ENCODE data around the gene NFKB1. TPM values are rescaled to one million over a fixed set of nuclear protein-coding genes. Genes with fewer than 3 reads are reported as not detected.

The NFKB1 gene
- total and polyA plus RNA-seq, 5 experiments from 2014 or later: 27.5 to 101 (median 82.2) TPM

DNA sequence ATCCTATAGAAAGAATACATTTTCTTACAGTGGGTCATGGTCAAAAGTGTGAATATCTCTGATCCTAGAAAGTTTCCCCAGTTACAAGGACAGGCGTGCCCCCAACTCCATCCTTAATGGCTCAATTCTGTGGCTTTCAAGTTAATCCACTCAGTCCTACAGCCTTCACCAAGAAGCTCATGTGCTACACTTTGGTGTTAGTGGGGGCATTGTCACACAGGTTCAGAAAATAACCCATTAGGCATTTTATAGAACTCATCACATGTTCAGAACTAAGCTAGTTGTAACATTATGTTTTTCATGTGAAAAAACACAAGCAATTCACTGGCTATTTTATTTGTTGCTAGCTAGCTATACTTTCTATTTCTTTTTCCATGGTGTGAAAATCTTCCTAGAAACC is 20.4 kb downstream of the NFKB1 start:
- H3K36me3 Mint-ChIP-seq: peaks cover 7 to 25% (median 12%) of the 10 kb centered on the region in 3 donors
- H3K27ac Mint-ChIP-seq: peak overlapping the region; percentile 57 to 93 (median 82)
- H3K4me1 Mint-ChIP-seq: peaks cover 52 to 89% (median 81%) of the 10 kb centered on the region in 4 donors
- POLR2A ChIA-PET: interaction anchor here (0.6 kb wide), 1 partner anchor 21 kb away, joined by 4 read pairs; no protein-coding TSS in a partner anchor
- peaks cover under 1 to 7% (median 5%) of the 10 kb centered on the region in 9 donors for H3K9me3 Mint-ChIP-seq
- DNase-seq: no peak
- ATAC-seq: no peak
- no peaks in the 10 kb centered on the region for H3K27me3 Mint-ChIP-seq
- H3K4me3 Mint-ChIP-seq: peak overlapping the region in 7 of 10 donors; percentile 18 to 64 (median 31)

DNA sequence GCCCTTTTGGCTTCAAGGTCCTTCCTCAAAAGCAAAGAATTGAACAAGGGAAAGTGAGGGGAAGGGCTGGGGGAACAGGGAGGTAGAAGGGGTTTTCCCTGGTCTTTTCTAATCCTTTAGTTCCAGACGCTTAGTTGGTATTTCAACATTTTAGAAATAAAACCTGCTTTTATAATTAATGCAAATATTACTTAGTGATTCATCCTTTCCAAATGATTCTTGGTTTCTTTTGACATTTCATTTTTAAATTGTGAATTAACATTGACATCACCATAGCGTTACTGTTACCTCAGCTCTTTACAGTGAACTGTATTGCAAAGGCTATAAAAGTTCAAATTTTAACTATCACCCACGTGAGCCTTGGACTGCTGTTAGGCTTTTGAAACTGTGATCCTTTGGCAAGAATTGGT is 20.9 kb downstream of the NFKB1 start:
- POLR2A ChIA-PET: interaction anchor here (0.6 kb wide), 1 partner anchor 22 kb away, joined by 4 read pairs; no protein-coding TSS in a partner anchor
- Mint-ChIP-seq H3K9me3 (peaks cover 0 to 2% (median under 1%) of the 10 kb centered on the region in 9 donors), H3K4me1 (peaks cover 50 to 91% (median 80%) of the 10 kb centered on the region in 4 donors), H3K36me3 (peaks cover 3 to 20% (median 8%) of the 10 kb centered on the region in 3 donors), H3K4me3 (peak overlapping the region in 8 of 10 donors; percentile 24 to 70 (median 55)), H3K27me3 (no peaks in the 10 kb centered on the region), H3K27ac (peak overlapping the region; percentile 59 to 93 (median 84))
- no peak for ATAC-seq
- DNase-seq: no peak

DNA sequence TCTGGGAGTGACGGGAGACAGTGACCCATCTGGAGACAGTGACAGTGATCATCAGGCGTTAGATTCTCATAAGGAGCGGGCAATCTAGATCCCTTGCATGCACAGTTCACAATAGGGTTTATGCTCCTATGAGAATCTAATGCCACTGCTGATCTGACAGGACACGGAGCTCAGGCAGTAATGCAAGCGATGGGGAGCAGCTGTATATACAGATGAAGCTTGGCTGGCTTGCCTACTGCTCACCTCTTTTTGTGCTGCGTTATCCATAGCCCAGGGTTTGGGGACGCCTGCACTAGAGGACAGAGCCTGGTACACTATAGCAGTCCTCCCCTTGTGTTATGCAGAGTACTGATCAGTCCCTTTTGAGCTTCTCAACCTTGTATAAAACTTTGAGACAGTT is 23.5 kb downstream of the NFKB1 start:
- Mint-ChIP-seq H3K27ac (peak overlapping the region; percentile 8 to 90 (median 82)), H3K27me3 (no peaks in the 10 kb centered on the region), H3K4me1 (peaks cover 50 to 94% (median 79%) of the 10 kb centered on the region in 4 donors), H3K4me3 (peak overlapping the region in 5 of 10 donors; percentile 17 to 57 (median 39)), H3K9me3 (no peaks in the 10 kb centered on the region), H3K36me3 (peaks cover 2 to 21% (median 5%) of the 10 kb centered on the region in 3 donors)
- DNase-seq (no peak), ATAC-seq (no peak)
- POLR2A ChIA-PET: interaction anchor here (0.6 to 2.6 kb wide), 4 partner anchors 8 to 480 kb away, joined by 3 to 13 read pairs (median 4); partner anchors contain the start of gene NFKB1

DNA sequence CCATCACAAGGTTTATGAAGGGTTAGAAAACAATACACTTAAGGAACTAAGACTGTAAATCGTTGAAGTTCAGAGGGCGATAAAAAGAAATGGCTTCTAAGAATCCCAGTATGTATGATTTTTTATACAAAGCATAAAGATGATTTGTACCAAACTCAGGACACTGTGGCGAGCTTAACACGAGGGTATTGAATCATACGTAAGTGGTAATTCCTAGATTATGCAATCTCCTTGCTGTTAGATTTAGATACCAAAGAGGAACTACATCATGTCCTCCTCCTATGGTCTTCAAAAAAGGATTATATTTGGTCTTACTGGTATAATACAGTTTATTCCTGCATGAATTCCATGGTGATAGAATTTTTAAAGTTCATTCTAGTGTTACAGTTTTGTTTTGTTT is 23.9 kb downstream of the NFKB1 start:
- Mint-ChIP-seq H3K36me3 (peaks cover 4 to 25% (median 5%) of the 10 kb centered on the region in 3 donors), H3K9me3 (no peaks in the 10 kb centered on the region), H3K4me1 (peaks cover 47 to 94% (median 79%) of the 10 kb centered on the region in 4 donors), H3K27ac (peak overlapping the region in 9 of 10 donors; percentile 8 to 90 (median 83)), H3K27me3 (no peaks in the 10 kb centered on the region), H3K4me3 (peak overlapping the region in 5 of 10 donors; percentile 17 to 57 (median 39))
- ATAC-seq (no peak), DNase-seq (no peak)
- POLR2A ChIA-PET: interaction anchor here (0.7 to 2.6 kb wide), 4 partner anchors 8 to 106 kb away, joined by 3 to 13 read pairs (median 4); partner anchors contain the start of gene NFKB1

DNA sequence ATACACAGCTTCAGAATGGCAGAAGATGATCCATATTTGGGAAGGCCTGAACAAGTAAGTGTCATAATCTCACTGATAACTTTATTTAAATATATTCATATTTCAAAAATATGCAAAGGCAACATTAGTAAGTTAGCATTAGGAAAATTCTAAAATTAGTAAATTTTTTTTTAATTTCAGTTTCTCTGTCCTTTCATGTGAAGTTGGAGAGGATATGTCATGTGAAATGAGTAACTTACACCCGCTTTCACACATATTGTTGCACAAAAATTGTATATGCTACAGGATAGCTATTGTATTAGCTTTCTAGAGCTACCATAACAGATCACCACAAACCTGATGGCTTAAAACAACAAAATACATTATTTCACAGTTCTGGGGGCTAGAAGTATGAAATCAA is 24.3 kb downstream of the NFKB1 start:
- H3K4me3 Mint-ChIP-seq: peak overlapping the region in 3 of 10 donors; percentile 36 to 39 (median 38)
- no peaks in the 10 kb centered on the region for H3K9me3 Mint-ChIP-seq

DNA sequence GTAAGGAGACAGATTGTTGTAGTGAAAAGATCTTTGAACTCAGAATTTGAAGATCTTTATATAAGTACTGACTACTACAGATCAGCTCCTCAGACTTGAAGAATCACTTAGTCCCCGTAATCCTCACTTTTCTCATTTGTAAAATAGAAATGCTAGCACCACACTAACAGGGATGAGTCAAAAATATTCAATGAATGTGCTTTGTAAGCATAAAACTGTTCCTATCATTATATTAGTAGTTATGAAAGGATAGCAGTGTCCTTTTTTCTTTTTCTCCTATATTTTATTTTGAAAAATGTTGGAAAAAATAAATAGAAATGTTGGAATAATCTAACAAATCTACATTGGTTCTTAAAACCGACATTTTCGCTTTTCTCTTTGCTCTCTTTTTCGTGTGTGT is 25.4 kb downstream of the NFKB1 start:
- Mint-ChIP-seq H3K36me3 (peaks cover 10 to 37% (median 17%) of the 10 kb centered on the region in 3 donors), H3K27ac (peak overlapping the region; percentile 41 to 97 (median 90)), H3K4me3 (no peak overlapping the region)

More for the DNA sequence above, 24.3 kb downstream of the NFKB1 start:
- POLR2A ChIA-PET: interaction anchor here (0.7 to 2.6 kb wide), 3 partner anchors 9 to 24 kb away, joined by 3 to 13 read pairs (median 4); partner anchors contain the start of gene NFKB1
- ATAC-seq (no peak), DNase-seq (no peak)
- Mint-ChIP-seq H3K27ac (peak overlapping the region; percentile 41 to 97 (median 87)), H3K36me3 (peaks cover 8 to 26% (median 9%) of the 10 kb centered on the region in 3 donors), H3K4me1 (peaks cover 47 to 94% (median 79%) of the 10 kb centered on the region in 4 donors), H3K27me3 (no peaks in the 10 kb centered on the region)

DNA sequence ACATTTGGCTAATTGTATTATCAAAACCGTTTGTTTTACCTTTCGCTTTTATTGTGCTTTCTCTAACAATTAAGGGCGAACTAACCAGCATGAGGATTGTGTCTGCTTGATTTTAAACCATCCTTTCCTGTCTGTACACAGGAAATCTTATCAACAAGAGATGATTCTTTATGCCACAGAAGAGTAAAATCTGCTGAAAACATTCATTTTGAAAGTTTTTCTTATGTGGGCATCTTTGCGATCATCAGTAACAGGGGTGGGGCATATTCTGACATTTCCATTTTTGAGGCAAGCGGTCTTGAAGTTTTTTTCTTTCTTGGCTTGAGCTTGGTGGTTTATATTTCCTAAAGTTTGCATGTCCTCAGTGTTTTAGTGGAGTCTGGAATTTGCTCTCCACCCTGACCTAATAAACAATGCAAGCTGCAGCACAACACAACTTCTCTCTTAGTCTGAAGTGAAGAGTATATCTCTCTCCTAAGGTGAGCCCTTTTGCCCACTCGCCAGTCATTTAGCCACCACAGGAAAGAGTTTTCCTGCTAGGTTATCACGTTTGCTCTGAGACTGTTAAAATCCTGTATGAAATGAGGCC is 26.6 kb downstream of the NFKB1 start:
- POLR2A ChIA-PET: interaction anchor here (1.0 to 3.1 kb wide), 10 partner anchors 9 to 88 kb away, joined by 3 to 31 read pairs (median 4); partner anchors contain the start of gene NFKB1
- DNase-seq: peak in 4 of 10 donors; percentile 8 to 70 (median 54)
- H3K4me1 Mint-ChIP-seq: peaks cover 34 to 91% (median 68%) of the 10 kb centered on the region in 4 donors

More for the DNA sequence above, 25.4 kb downstream of the NFKB1 start:
- ATAC-seq (no peak), DNase-seq (no peak)
- POLR2A ChIA-PET: interaction anchor here (1.0 to 3.1 kb wide), 2 partner anchors 15 to 25 kb away, joined by 3 to 31 read pairs; partner anchors contain the start of gene NFKB1
- no peaks in the 10 kb centered on the region for H3K27me3 Mint-ChIP-seq
- H3K4me1 Mint-ChIP-seq: peaks cover 43 to 96% (median 79%) of the 10 kb centered on the region in 4 donors
- H3K9me3 Mint-ChIP-seq: no peaks in the 10 kb centered on the region

DNA sequence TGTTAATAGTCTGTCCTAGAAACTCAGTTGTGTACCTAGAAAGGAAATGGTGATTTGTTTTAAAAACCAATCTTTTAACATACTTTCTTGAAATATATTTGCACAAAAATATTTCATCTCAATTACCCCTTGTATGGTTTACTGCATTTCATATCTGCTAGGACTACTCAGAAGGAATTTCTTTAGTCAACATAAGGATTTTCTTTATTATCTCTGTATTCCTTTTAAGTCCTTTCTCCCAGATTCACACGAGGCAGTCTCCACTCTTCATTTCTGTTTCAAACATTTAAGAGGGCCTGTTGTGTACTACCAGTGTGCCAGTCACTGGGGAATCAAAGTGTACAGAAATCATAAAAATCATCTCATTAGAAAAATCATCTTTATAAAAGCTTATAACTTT is 28.8 kb downstream of the NFKB1 start:
- Mint-ChIP-seq H3K4me1 (peaks cover 28 to 94% (median 71%) of the 10 kb centered on the region in 4 donors), H3K9me3 (no peaks in the 10 kb centered on the region), H3K27ac (peak overlapping the region in 9 of 10 donors; percentile 21 to 95 (median 90)), H3K4me3 (peak overlapping the region in 3 of 10 donors; percentile 11 to 24 (median 12)), H3K27me3 (no peaks in the 10 kb centered on the region), H3K36me3 (peaks cover 12 to 58% (median 27%) of the 10 kb centered on the region in 3 donors)
- no peak for ATAC-seq
- POLR2A ChIA-PET: interaction anchor here (0.6 kb wide), 1 partner anchor 78 kb away, joined by 3 read pairs; no protein-coding TSS in a partner anchor
- no peak for DNase-seq

More for the DNA sequence above, 26.6 kb downstream of the NFKB1 start:
- Mint-ChIP-seq H3K36me3 (peaks cover 10 to 45% (median 20%) of the 10 kb centered on the region in 3 donors), H3K27me3 (no peaks in the 10 kb centered on the region), H3K9me3 (no peaks in the 10 kb centered on the region), H3K27ac (peak overlapping the region; percentile 87 to 97 (median 92)), H3K4me3 (peak overlapping the region; percentile 69 to 87 (median 80))
- peak; percentile 70 to 86 for ATAC-seq

DNA sequence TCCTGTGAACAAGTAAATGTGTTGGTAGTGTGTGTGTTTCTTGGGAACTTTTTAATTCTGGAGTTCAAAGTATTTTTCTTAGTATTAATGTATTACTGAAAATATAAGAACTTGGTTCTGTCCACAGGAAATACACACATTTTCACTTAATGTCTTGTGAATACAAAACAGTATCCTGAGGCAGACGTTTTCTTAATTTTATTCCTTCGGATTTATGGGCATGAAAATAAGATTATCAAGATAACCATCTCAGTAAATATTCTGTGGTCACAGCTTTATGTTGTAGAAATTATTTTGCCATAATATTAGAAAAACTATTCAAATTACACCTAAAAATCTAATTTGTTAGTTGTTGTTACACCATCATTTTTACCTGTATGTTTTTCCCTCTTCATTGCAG is 29.8 kb downstream of the NFKB1 start:
- Mint-ChIP-seq H3K9me3 (no peaks in the 10 kb centered on the region), H3K27me3 (no peaks in the 10 kb centered on the region), H3K4me3 (peak overlapping the region in 4 of 10 donors; percentile 17 to 34 (median 20)), H3K27ac (peak overlapping the region in 7 of 10 donors; percentile 7 to 92 (median 83)), H3K36me3 (peaks cover 9 to 52% (median 26%) of the 10 kb centered on the region in 3 donors), H3K4me1 (peaks cover 24 to 95% (median 70%) of the 10 kb centered on the region in 4 donors)
- DNase-seq (no peak), ATAC-seq (no peak)
- POLR2A ChIA-PET: no interaction called here

DNA sequence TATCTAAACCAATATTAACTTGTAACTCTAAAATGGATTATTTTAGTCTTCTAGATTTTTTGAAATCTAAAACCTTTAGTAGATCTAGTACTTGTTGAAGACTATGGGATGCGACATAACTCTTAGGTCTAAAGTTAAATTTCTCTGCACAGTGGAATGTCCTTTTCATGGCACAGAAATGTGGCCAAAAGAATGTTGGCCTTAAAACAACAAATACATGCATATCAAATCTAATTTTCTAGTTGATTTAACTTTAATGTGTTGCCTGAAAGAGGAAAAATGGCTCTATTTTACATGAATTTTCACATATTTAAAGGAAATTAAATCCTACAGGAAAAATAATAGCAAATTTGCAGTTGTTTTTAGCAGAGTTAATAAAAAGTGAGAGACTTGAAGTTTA is 30.3 kb downstream of the NFKB1 start:
- POLR2A ChIA-PET: no interaction called here
- Mint-ChIP-seq H3K4me1 (peaks cover 26 to 94% (median 71%) of the 10 kb centered on the region in 4 donors), H3K36me3 (peaks cover 9 to 50% (median 26%) of the 10 kb centered on the region in 3 donors)

DNA sequence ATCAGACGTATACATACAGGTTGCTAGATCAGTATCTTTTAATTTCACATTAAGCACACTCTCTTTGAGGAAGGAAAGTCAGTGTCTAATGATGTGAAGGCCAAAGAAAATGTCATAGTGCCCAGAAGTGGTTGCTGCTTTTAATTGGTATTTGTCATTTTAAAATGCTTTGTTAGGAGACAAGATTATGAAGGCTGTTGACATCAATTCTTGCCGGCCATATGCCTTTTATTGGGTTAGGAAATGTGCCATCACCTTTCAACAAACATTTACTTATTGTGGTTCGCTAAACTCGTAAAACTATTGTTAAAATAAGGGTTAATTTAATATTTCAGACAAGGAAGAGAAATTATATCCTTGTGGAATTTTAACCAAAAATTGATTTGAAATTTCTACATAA is 32.2 kb downstream of the NFKB1 start:
- peak overlapping the region in 3 of 10 donors; percentile 17 to 57 (median 56) for H3K27ac Mint-ChIP-seq
- no peaks in the 10 kb centered on the region for H3K9me3 Mint-ChIP-seq
- POLR2A ChIA-PET: no interaction called here
- peaks cover 9 to 57% (median 33%) of the 10 kb centered on the region in 3 donors for H3K36me3 Mint-ChIP-seq
- H3K27me3 Mint-ChIP-seq: no peaks in the 10 kb centered on the region
- no peak for DNase-seq
- peak overlapping the region in 2 of 10 donors; percentile 3 to 62 for H3K4me3 Mint-ChIP-seq
- no peak for ATAC-seq
- peaks cover 18 to 78% (median 59%) of the 10 kb centered on the region in 4 donors for H3K4me1 Mint-ChIP-seq

More for the DNA sequence above, 30.3 kb downstream of the NFKB1 start:
- no peak for DNase-seq
- no peaks in the 10 kb centered on the region for H3K27me3 Mint-ChIP-seq
- H3K9me3 Mint-ChIP-seq: no peaks in the 10 kb centered on the region
- H3K27ac Mint-ChIP-seq: peak overlapping the region in 7 of 10 donors; percentile 11 to 92 (median 43)
- no peak for ATAC-seq
- peak overlapping the region in 2 of 10 donors; percentile 20 to 34 for H3K4me3 Mint-ChIP-seq

DNA sequence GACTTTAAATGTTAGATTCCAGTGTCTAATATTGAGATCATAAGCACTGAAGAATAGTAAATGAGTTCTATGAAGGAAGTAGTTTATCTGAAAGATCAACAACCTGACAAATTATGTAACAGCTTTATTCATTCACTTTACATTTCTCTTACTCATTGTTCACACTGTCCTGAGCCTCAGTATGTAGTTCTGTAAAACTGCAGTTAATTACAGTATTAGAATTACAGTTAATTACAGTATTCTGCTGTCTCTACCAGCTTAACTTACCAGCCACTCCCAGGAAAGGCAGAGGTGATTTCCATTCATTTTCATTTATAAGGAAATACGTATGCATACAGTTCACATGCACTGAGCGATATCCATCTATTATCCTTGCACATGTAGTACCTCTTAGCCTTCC is 32.7 kb downstream of the NFKB1 start:
- Mint-ChIP-seq H3K27ac (peak overlapping the region in 9 of 10 donors; percentile 0 to 66 (median 35)), H3K4me3 (peak overlapping the region in 6 of 10 donors; percentile 7 to 43 (median 19)), H3K9me3 (no peaks in the 10 kb centered on the region), H3K27me3 (no peaks in the 10 kb centered on the region), H3K36me3 (peaks cover 9 to 59% (median 36%) of the 10 kb centered on the region in 3 donors), H3K4me1 (peaks cover 15 to 75% (median 54%) of the 10 kb centered on the region in 4 donors)
- POLR2A ChIA-PET: interaction anchor here (1.2 kb wide), 1 partner anchor 34 kb away, joined by 4 read pairs; no protein-coding TSS in a partner anchor
- ATAC-seq (peak in 1 of 2 donors; percentile 13), DNase-seq (no peak)
